ENCODE data around the gene HOXC4.
A peak's percentile ranks its signal among the peaks of the same experiment; 100 is the strongest.

HOXC4 gene

GRCh38 chr12:54016051-54016450 lies 37.6 kb upstream of the HOXC4 start:
- DNase-seq (ENCODE audit: low read depth), result no peak

GRCh38 chr12:54016478-54016964 lies 37.1 kb upstream of the HOXC4 start:
- no peak for DNase-seq (ENCODE audit: low read depth)

- no peak for DNase-seq (ENCODE audit: low read depth)
Measured at GRCh38 chr12:54017027-54017788, 36.4 kb upstream of the HOXC4 start.

GRCh38 chr12:54017878-54018467 lies 35.7 kb upstream of the HOXC4 start:
- DNase-seq (ENCODE audit: low read depth), result peak; percentile 49

GRCh38 chr12:54018468-54018984 lies 35.1 kb upstream of the HOXC4 start:
- no peak for DNase-seq (ENCODE audit: low read depth)

- DNase-seq (ENCODE audit: low read depth), result no peak
Measured at GRCh38 chr12:54019091-54019811, 34.4 kb upstream of the HOXC4 start.

- DNase-seq (ENCODE audit: low read depth), result no peak
Measured at GRCh38 chr12:54019924-54020590, 33.6 kb upstream of the HOXC4 start.

GRCh38 chr12:54020591-54021405 lies 32.8 kb upstream of the HOXC4 start:
- no peak for DNase-seq (ENCODE audit: low read depth)

GRCh38 chr12:54021432-54022013 lies 32.1 kb upstream of the HOXC4 start:
- DNase-seq (ENCODE audit: low read depth), result no peak

- DNase-seq (ENCODE audit: low read depth), result no peak
Measured at GRCh38 chr12:54022960-54023884, 30.4 kb upstream of the HOXC4 start.

- DNase-seq (ENCODE audit: low read depth), result no peak
Measured at GRCh38 chr12:54024127-54024526, 29.5 kb upstream of the HOXC4 start.

GRCh38 chr12:54024581-54025305 lies 28.9 kb upstream of the HOXC4 start:
- no peak for DNase-seq (ENCODE audit: low read depth)

GRCh38 chr12:54025499-54026405 lies 27.9 kb upstream of the HOXC4 start:
- DNase-seq (ENCODE audit: low read depth), result no peak

GRCh38 chr12:54026640-54027441 lies 26.8 kb upstream of the HOXC4 start:
- no peak for DNase-seq (ENCODE audit: low read depth)

GRCh38 chr12:54027442-54027786 lies 26.2 kb upstream of the HOXC4 start:
- no peak for DNase-seq (ENCODE audit: low read depth)

GRCh38 chr12:54028314-54029201 lies 25.1 kb upstream of the HOXC4 start, which contains the start of gene HOXC6:
Gene HOXC6, plus strand, starts transcription at chr12:54028440. Its CDS starts 82 bp downstream, at chr12:54028522.
- DNase-seq (ENCODE audit: low read depth), result no peak

Measured in T-helper 22 cell (primary cell).